8988T (cell line): ENCODE results near the gene SYNE1.
"Not testable (repeated sequence)": the region's sequence is repeated elsewhere in the genome, so short reads cannot be mapped to it uniquely, and the experiment has no call there.

Experiments used
- DNase-seq: peaks from one replicate; pipeline ENCODE4 v3.0.0; 2011

The SYNE1 gene

DNA sequence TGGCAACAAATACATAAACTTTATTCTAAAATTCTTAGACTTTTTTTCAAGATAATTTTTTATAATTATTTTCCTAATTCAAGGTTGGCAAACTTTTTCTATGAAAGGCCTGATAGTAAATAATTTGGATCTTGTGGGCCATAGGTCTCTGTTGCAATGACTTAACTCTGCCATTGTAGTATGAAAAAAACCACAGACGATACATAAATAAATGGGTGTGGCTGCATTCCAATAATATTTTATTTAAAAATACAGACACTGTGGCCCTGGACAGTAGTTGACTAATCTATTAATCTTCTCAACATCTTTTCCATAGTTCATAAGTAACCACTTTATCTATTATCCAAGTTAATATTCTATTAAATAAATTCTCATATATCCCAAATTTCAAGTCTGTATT is 281.1 kb downstream of the SYNE1 start:
- DNase-seq = no peak

DNA sequence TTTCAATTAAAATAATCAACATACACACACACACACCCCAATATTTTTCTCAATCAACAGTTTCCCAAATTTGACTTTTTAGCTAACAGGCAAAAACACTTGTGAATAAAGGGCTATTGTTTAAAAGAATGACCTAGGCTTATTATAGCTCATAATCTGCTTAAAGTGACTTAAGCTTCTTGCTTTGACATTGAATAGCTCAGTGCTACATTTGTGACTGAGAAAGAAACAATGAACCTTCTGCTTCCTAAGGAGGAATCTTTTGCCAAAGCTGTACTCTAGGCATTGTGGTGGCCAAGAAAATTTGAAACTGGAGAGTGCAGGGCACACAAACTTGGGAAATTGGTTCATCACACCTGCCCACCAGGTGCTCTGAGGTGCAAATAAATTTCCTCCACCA is 282.0 kb downstream of the SYNE1 start:
- DNase-seq = no peak

DNA sequence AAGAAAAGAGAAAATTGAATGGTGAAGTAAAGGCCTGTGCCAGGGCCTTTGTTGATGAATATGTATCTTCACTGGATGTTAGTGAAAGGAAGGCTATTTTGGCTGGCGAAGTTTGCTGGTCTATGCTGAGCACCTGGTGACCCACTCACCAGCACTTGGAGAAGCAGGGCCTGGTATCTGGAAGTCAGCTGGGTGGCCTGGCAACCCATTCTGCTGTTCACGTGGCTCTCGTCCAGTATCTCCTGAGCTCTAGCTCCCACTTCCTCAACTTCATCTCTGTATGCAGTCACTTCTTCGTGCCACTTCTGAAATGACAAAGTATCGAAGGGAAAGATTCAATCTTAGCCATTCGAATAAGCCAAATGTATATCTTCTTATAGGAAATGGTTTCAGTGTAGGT is 283.7 kb downstream of the SYNE1 start:
- DNase-seq = no peak

DNA sequence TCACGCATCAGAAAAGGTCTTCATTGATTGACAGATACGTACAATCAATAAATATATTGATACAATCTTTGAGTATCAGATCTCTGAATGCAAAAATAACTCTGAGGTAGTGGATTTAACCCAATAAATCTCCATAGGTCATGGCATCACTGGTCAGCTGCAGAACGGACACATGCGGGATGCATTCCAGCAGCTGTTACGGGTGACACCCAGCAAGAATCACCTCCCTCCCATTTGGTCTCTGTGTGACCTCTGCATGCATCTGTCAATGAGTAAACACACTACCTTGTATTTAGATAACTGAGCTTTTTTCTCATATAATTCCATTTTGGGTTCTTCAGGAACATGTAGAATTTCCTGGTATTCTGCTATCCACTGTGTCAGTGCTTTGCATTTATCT is 285.4 kb downstream of the SYNE1 start:
- DNase-seq = no peak

DNA sequence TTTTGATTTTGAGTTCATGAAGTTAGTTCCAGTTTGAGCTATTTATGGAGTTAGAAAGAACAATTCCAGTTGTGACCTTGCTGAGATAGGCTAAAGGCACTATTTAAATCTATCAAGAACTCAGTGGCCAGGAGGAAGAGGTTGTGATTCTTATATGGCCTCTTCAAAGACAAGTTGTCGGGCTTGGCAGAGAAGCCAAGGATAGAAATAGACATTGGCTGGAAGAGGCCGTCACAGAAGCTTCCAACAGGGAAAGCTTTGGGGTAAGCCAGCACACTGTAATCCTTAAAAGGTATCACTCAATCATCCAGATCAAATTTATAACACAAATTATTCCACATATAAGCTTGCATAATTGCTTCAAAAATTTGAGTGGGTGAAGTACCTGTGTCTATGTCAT is 286.1 kb downstream of the SYNE1 start:
- no peak for DNase-seq

DNA sequence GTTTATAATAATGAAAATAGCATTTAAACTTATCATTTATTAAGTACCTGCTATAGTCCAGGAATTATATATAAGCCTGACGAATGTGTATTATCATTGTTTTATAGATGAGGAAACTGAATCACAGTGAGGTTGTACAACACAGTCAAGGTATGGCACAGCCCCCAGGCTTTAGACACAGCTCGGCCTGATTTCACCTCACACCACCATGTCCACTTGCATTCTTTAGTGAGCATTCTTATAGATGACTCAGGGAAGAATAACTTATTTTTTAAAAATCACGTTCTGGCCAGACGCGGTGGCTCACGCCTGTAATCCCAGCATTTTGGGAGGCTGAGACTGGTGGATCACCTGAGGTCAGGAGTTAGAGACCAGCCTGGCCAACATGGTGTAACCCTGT is 289.0 kb downstream of the SYNE1 start:
- DNase-seq = no peak

DNA sequence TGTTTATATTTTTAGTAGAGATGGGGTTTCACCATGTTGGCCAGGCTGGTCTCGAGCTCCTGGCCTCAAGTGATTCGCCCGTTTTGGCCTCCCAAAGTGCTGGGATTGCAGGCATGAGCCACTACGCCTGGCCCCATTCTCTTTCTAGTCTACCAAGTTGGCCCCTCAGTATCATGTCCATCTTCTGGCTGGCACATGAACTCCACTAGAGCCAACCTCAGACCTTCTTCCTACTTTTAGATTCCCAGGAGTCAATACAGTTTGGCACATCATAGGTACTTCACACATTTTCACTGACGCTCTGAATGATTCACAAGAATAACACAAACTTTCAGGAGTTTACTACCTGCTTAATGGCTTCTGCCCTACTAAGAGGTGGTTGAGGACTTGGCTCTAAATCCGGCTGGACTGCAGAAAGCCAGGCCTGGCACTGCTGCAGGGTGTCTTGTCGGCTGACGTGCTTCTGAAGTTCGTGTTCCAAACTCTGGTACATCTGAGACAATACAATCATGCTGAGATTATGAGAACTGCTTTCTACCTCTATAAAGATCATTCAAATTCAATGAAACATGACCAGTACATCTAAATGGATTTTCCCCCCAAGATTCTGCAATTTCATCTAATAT is 293.3 kb downstream of the SYNE1 start:
- no peak for DNase-seq

DNA sequence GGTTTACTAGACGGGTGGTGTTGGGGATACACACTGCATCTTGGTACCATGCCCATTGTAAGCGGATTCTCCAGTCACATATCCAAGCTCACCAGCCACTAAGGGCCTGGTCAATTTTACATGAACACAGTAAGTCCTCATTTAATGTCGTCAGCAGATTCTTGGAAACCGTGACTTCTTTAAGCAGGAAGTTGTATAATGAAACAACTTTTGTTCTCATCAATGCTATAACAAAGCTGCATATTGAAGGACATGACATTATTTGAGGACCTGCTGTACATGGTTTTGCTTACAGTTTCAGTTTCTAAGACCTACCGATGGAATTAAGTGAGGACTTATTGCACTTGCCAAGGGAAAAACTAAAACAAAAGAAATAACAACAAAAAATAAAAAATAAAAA is 295.6 kb downstream of the SYNE1 start:
- no peak for DNase-seq

DNA sequence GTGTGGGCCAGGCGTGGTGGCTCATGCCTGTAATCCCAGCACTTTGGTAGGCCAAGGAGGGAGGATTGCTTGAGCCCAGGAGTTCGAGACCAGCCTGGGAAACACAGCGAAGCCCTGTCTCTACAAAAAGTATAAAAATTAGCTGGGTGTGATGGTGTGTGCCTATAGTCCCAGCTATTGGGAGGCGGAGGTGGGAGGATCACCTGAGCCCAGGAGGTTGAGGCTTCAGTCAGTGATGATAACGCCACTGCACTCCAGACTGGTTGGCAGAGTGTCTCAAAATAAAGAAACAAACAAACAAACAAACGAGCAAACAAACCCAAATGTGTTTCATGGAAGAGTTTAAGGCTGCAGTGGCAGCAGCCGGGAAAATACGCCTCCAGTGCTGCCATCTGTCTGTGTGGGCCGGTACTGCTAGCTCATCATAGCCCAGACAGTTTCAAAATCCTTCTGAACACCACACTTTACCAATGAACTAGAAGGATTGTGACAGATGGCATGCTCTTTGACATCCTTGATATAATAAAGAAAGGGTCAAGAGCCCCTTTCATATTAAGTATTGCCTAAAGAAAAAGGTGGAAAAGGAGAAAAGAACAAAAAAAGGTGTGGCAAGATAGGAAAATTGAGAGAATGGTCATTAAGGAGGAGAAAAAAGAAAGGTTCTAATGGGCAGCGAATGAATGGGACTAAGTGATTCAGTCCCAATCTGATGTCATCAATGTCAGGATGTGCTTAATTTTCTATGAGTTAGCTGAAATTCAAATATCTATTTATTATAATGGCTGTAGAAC is 298.6 kb downstream of the SYNE1 start:
- no peak for DNase-seq

DNA sequence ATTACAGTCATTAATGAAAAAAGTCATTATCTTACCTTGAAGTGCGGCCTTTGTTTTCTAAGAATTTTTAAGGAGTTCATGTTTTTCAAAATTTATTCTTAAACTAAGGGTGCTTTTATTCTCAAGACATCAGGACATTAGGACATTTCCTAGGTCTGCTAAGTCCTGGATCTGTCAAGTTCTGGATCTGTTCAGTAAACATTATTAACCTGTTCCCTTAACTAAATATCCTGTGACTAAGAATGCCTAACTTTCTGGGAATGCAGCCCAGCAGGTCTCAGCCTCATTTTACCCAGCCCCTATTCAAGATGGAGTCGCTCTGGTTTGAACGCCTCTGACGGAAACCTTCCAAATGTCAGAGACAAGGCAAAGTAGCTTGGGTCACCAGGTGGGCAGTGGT is 302.6 kb downstream of the SYNE1 start:
- DNase-seq = no peak

DNA sequence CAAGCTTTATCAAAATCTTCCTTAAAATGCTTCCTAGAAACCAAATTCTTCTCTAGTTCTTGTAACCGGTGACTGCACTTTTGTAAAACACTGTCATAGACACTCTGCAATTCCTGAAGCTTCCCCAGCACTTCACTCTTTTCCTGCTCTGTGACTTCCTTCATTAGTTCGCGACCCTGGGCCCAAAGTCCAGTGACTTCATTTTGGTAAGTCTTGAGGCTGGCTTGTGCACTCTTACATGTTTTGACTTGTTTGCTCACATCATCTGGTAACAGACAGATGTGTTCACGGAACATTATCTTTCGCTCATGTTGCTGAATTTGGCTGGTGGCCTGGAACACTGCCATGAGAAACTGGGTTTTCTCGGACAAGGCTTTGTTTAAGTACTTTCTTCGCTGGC is 306.2 kb downstream of the SYNE1 start:
- no peak for DNase-seq

DNA sequence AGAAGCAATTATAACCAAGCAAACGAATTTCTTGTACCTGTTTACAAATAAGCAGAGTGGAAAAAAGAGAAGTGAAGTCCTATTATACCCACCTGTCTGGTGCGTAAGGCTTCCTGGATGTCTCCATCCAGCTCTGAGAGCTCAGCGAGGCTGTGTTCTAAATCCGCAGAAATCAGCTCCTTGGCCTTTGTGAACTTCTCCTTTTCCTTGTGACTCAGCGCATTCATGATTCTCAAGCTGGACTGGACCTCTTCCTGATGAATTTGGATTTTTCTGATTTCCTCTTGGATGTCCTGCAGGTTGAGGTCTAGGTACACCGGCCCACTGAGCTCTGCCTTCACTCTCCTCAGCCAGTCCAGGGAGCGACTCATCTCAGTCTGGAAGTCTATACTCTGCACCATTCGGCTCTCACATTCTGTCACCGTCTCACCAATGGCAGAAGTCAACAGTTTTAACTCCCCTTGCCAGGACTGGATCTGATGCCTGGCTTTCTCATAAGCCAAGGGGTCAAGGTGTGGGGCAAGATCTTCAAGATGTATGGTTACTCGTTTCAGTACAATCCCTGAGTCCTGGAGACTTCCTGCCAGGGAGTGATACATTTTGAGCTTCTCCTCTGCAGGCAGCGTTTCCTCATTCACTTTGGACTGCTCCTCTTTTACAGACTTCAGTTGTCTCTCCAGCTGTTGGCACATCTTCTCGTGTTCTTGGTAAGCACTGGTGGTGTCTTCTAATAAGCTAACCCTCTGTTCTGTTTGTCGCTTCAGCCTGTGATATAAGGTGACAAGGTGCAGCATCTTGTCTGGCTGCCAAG is 307.3 kb downstream of the SYNE1 start:
- no peak for DNase-seq

DNA sequence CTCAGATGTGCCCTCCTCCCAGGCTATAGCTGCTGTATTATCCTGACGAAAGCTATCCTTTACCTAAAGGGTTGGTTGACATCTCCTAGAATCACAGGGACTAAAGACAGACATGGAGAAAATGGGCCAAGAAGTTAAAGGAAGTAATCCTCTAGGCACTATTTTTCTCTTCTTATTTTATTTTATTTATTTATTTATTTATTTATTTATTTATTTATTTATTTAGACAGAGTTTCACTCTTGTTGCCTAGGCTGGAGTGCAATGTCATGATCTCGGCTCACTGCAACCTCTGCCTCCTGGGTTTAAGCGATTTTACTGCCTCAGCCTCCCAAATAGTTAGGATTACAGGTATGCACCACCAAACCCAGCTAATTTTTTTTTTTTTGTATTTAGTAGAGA is 309.0 kb downstream of the SYNE1 start:
- DNase-seq = not testable (repeated sequence)

DNA sequence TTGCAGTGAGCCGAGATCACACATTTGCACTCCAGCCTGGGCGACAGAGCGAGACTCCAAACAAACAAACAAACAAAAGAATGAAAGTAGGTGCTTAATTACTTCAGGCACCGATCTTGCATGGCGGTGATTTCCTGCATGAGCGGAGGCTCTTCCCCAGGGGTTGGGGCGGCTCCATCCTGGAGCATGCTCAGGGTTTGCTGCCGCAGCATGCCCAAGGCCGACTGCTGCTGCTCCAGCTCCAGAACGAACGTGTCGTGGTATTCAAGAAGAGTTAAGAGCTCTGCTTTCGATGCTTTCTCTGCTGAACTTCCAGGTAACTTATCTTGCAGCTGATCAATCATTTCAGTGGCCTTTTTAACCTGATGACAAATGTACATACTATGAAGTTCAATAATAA is 313.8 kb downstream of the SYNE1 start:
- DNase-seq = no peak

DNA sequence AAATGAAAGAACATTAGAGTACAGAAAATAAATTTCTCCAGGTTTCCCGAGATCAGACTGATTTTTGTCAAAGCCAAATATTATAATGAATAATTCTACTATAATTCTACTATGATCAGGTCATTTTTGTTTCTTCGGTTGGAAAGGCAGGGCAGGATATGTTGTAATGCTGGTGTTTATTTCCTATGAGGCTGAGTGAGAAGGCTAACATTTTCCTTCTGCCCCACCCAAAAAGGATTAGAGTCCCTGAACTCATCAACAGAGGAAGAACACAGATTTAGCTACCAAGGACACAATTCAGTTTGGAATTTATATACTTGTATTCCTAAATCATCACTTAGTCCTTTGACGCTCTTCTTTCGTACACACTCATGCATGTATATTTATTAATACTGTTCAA is 318.9 kb downstream of the SYNE1 start:
- DNase-seq = no peak

DNA sequence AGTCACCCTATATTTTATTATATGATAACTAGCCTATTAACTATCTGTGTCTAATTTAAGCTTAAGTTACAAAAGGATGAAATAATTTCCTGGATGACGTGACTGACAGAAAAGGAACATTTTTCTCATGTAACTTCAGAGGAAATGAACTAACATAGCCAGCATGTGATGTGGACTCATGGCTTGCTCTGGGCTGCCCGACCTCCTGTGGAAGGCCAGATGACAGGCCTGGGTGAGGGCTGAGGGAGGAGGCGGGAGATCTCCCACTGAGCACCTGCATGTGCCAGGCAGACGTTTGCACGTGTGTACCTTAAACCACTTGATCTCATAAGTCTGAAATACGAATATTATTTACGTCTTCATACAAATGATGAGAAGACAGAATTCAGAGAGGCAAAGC is 321.1 kb downstream of the SYNE1 start:
- DNase-seq = no peak

DNA sequence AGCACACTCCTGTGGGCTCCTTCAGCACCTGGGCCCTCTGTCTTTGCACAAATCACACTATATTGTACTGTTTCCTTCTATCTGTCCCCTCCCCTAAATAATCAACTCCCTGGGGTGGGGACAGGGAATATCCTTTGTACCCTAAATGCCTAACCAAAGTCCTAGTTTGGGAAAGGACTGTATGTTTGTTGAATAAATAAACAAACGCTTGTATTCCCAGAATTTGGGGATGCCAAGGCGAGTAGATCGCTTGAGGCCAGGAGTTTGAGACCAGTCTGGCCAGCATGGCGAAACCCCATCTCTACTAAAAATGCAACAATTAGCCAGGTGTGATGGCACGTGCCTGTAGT is 322.7 kb downstream of the SYNE1 start:
- no peak for DNase-seq

DNA sequence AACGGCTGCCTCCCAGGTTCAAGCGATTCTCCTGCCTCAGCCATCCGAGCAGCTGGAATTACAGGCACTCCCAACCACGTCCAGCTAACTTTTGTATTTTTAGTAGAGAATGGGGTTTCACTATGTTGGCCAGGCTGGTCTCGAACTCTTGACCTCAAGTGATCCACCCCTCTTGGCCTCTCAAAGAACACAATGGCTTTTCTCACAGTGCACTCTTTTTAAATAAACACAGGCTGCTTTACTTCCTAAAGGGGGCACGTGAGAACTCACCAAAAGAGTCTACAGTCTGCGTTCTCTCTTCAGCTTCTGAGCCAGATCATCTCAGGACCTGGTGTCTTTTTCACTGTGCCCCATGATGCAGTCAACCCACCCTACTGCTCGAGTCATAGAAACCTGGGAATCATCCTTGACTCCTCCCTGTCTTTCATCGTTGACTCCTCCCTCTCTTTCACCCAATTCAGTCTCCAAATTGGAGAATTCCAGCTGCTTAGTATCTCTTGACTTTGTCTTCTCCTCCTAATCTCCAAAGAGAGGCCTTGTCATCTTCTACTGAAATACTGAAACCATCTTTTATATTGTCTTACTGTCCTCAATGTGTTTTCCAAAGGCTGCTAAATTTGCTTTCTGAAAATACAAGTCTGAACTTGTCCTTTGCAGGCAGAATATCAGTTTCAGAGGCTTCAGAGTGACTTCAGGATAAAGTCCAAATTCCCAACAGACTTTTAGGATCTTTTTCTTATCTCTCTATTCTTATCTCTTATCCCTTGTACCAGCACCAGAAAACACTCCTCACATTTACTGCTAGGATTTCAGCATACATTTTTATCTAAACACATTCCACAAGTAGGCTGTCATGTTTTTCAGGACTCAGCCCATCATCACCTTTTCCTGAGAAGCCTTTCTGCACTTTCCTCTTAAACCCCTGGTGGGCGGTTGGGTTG is 323.4 kb downstream of the SYNE1 start:
- DNase-seq = no peak

DNA sequence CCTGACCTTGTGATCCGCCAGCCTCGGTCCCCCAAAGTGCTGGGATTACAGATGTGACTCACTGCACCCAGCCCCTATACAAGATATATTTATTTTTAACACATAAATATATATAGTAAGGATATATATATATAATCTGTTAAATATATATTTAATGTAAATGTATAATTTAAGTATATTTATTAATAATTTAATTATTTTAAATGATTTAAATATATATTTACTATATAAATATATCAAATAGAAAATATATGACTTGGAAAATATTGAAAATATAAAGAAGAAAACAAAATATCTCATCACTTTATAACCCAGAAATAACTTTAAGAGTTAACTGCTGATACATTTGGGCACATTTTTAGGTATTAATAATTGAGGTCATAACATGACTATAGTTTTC is 324.7 kb downstream of the SYNE1 start:
- DNase-seq = no peak

DNA sequence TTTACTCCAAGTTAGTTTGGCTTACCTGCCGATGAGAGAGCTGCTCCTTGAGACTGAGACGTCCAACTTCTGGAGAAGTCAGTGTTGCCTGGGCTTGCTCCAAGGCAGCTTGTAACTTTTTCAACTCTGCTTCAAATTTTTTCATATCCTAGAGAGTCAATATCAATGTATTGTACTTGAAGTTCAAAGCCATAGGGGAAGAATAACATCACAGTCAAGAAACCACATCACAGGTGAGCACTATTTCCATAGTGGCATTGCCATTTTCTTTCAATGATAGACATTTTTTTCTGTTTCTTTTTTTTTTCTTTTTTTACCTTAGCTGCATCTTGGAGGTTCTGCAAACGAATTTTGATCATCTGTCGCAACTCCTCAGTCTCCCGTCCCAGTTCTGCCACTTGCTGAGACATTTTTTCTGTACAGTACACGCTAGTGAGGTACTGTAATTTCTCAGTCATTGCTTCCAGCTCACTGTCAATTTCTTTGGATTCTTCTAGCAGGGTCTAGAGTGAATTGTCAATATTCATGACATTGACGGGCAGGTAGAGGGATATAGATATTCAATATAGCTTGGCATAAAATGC is 326.7 kb downstream of the SYNE1 start:
- DNase-seq = no peak

DNA sequence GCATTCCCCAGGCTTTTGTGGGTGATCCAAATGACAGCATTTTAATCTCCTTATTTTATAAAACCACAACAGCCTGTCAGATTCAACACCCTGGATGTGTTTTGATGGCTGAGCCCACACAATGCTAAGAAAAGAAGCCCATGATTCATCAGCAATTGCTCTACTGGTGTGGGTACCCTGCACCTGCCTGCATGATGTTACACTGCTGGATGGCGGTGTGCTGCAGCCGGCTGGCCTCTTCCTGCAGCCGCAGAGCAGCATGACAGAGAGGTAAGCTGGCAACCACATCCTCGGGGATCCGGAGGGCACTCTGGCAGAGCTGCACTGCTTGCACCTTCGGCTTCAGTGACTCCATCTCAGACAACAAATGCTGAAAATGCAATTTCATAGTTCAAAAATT is 327.5 kb downstream of the SYNE1 start:
- DNase-seq = no peak

DNA sequence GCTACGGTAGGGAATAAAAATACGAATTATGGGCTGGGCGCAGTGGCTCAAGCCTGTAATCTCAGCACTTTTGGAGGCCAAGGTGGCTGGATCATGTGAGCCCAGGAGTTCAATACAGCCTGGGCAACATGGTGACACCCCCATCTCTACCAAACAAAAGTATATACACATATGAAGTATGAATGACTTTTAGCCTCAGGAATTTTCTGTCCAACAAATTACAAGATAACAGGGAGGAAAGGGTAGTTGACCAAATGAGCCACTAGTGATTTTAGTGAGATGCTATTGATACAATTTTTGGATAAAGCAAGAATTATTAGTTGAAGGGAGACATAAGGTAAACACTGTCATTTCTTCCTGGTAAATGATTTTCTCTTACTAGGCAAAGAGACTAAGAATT is 328.2 kb downstream of the SYNE1 start:
- DNase-seq = no peak

DNA sequence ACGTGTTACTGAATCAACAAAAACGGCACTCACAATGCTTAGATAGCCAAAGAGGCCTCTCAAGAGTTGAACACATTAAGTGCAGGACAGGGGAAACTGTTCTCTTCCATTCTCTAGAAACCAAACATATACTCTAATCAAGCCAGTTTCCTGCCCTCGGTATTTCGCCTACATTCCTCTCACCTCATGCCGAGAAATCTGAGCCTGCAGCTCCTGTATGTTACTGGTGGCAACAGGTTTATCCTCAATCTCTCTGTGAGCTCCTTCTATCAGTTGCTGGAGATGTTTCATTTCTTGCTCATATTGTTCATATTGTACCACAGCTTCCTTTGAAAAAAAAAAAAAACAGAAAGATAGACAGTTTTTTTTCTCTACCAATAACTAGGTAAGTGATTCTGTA is 328.9 kb downstream of the SYNE1 start:
- DNase-seq = no peak
